Stimulated activated CD8-positive, alpha-beta memory T cell treated with anti-CD3 and anti-CD28 coated beads, Interleukin-7, amount 100 ng/mL, for 4 hours (primary cell): Measurements from ENCODE around the gene PELI2.

Experiments used
- DNase-seq, 2 donors: peaks; one replicate each; pipeline ENCODE4 v3.0.0-alpha.2; 2020; ENCODE audit warnings: low read depth in 2 of 2

PELI2 gene

GRCh38 chr14:56205881-56206280 is 87.7 kb downstream of the PELI2 start:
- DNase-seq: no peak

- DNase-seq: no peak
Observed at GRCh38 chr14:56206596-56206995, 88.4 kb downstream of the PELI2 start.

GRCh38 chr14:56207626-56208292 is 89.5 kb downstream of the PELI2 start:
- DNase-seq: no peak

- no peak for DNase-seq
Observed at GRCh38 chr14:56208520-56208919, 90.3 kb downstream of the PELI2 start.

- no peak for DNase-seq
Observed at GRCh38 chr14:56210571-56210970, 92.4 kb downstream of the PELI2 start.

GRCh38 chr14:56211084-56211483 is 92.9 kb downstream of the PELI2 start:
- no peak for DNase-seq

GRCh38 chr14:56211844-56212243 is 93.6 kb downstream of the PELI2 start:
- no peak for DNase-seq

GRCh38 chr14:56212521-56212920 is 94.3 kb downstream of the PELI2 start:
- DNase-seq: no peak

GRCh38 chr14:56213306-56213705 is 95.1 kb downstream of the PELI2 start:
- no peak for DNase-seq

GRCh38 chr14:56215180-56215579 is 97.0 kb downstream of the PELI2 start:
- DNase-seq: no peak

- no peak for DNase-seq
Observed at GRCh38 chr14:56216626-56217379, 98.6 kb downstream of the PELI2 start.

- no peak for DNase-seq
Observed at GRCh38 chr14:56217380-56218045, 99.3 kb downstream of the PELI2 start.

GRCh38 chr14:56219666-56220413 is 101.6 kb downstream of the PELI2 start:
- no peak for DNase-seq

GRCh38 chr14:56221382-56222128 is 103.3 kb downstream of the PELI2 start:
- DNase-seq: no peak

- no peak for DNase-seq
Observed at GRCh38 chr14:56224229-56224628, 106.0 kb downstream of the PELI2 start.

- no peak for DNase-seq
Observed at GRCh38 chr14:56224691-56225681, 106.8 kb downstream of the PELI2 start.

GRCh38 chr14:56235388-56235787 is 117.2 kb downstream of the PELI2 start:
- DNase-seq: no peak

- no peak for DNase-seq
Observed at GRCh38 chr14:56237398-56237797, 119.2 kb downstream of the PELI2 start.

- no peak for DNase-seq
Observed at GRCh38 chr14:56241461-56241860, 123.2 kb downstream of the PELI2 start.

- DNase-seq: no peak
Observed at GRCh38 chr14:56243110-56243509, 124.9 kb downstream of the PELI2 start.
